ENCODE results near the gene CSF1.

DNA sequence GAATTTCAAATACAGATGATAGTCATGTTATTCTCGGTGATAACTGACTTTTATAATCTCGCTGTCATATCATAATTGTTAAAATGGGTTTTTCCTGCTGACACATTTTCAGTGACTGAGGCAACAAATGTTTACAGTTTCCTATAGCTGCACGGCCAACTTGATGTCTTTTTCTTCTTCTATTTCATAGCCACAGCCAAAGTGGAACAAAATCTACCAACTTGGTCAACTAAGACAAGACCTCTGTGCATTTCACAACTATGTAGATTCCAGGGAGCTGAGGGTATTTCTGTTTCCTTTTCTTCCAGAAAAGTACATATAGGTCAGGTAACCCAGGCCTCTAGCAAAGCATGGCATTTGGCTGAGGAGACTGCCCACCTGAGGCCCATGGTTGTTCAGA is 63.5 kb downstream of the CSF1 start:
- TF ChIP-seq CTCF (conservative IDR thresholded peaks at IDR 0.05) (no peak), ZFX (IDR thresholded peaks at IDR 0.05) (no peak)
